WERI-Rb-1 (cell line): Measurements from ENCODE around the gene DEPP1.

Experiments used
- DNase-seq: peaks from one replicate; pipeline ENCODE4 v3.0.0-alpha.2; 2020
- H3K27ac ChIP-seq: fragments of 250-450 bp; sonication (Bioruptor Pico); 2 replicates; pipeline ENCODE4 v1.5.1; 2020; ENCODE audit warnings: mild to moderate bottlenecking, moderate library complexity
- H3K27me3 ChIP-seq: fragments of 250-450 bp; sonication (Bioruptor Pico); 2 replicates; pipeline ENCODE4 v1.5.1; 2021; ENCODE audit warnings: mild to moderate bottlenecking, low read depth, moderate library complexity; ENCODE audit not compliant: insufficient read depth, severe bottlenecking
- H3K36me3 ChIP-seq: fragments of 250-450 bp; sonication (Bioruptor Pico); 2 replicates; pipeline ENCODE4 v1.5.1; 2020; ENCODE audit warnings: mild to moderate bottlenecking, moderate library complexity
- H3K4me3 ChIP-seq: 2 replicates; pipeline ENCODE4 v1.5.1; 2011; ENCODE audit warnings: low read depth, mild to moderate bottlenecking, control low read depth, low read length
- H3K9me3 ChIP-seq: fragments of 250-450 bp; sonication (Bioruptor Pico); 2 replicates; pipeline ENCODE4 v1.5.1; 2021; ENCODE audit warnings: mild to moderate bottlenecking, moderate library complexity; ENCODE audit not compliant: severe bottlenecking
- TF ChIP-seq, protein P1 (sequence below): IDR thresholded peaks from 2 replicates; pipeline ENCODE4 v1.5.1; 2011; ENCODE audit warnings: low read depth, mild to moderate bottlenecking, control low read depth, inconsistent platforms, low read length

The DEPP1 gene

DNA sequence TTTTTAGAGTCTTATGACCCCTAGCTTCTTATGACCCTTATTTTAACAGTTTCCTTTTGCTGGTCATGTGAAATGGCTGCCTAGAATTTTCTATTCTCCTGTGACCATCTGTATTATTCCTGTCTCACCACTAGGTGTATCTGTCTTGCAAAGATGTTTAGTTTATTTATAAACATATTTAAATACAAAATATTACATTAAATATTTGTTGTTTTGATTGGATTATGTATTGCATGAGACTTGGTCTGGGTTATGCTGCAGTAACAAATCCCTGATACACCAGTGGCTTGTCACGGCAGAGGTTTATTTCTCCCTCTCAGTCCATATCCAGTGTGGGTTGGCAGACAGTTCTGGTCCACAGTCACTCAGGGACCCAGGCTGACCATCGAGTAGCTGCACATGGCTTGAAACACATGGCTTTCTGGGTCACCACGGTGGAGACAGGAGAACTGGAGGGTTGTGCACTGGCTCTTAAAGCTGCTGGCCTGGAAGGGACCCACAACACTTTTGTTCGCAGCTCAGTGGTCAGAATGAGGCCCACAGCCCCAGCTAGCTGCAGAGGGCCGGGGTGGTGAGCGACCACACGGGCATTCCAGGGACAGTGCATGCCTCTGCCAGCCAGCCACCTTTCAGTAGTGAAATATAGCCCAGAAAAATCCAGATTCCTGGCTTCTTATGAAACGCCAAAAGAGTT lies 11.6 kb downstream of the DEPP1 start:
- Histone ChIP-seq H3K36me3 (peaks cover 11% of the 10 kb centered on the region), H3K4me3 (no peak overlapping the region), H3K9me3 (no peaks in the 10 kb centered on the region), H3K27me3 (no peaks in the 10 kb centered on the region), H3K27ac (no peak overlapping the region)
- TF ChIP-seq, protein P1, sequence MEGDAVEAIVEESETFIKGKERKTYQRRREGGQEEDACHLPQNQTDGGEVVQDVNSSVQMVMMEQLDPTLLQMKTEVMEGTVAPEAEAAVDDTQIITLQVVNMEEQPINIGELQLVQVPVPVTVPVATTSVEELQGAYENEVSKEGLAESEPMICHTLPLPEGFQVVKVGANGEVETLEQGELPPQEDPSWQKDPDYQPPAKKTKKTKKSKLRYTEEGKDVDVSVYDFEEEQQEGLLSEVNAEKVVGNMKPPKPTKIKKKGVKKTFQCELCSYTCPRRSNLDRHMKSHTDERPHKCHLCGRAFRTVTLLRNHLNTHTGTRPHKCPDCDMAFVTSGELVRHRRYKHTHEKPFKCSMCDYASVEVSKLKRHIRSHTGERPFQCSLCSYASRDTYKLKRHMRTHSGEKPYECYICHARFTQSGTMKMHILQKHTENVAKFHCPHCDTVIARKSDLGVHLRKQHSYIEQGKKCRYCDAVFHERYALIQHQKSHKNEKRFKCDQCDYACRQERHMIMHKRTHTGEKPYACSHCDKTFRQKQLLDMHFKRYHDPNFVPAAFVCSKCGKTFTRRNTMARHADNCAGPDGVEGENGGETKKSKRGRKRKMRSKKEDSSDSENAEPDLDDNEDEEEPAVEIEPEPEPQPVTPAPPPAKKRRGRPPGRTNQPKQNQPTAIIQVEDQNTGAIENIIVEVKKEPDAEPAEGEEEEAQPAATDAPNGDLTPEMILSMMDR, result 0 out of 2 replicates have a peak, but pooled peaks have one; percentile 17
- DNase-seq, result no peak

DNA sequence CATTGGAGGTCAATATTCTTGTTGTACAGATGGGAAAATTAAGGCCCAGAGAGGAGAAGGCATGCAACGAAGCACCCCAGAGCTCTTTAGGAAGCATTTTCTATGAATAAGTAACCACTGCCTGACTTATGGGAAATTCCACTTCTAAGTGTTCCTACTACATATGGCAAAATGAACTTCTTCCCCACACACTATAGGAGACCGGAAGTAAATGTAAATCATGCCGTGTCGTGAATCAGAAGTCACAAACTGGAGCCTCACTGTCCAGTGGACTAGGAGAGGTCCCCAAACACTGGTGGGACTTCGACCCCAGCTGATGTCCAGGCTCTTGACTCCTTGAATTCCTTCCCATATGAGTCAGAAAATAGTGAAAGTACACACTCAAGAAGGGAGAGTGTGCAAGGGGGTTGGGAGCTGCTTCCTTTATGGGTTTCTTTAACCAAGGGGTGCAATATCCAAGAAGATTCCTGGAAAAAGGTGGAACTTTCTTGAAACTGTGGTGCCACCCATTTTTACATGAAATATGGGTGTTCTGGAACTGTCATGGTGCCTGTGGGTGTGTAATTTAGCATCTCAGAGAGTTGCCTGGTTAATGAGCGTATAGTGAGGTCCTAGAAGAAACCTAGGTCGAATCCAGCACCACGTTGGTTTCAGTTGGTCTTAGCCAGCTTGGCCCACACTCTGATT lies 12.3 kb downstream of the DEPP1 start:
- Histone ChIP-seq H3K36me3 (peaks cover 11% of the 10 kb centered on the region), H3K4me3 (no peak overlapping the region), H3K9me3 (no peaks in the 10 kb centered on the region), H3K27ac (no peak overlapping the region), H3K27me3 (no peaks in the 10 kb centered on the region)
- no peak for DNase-seq
- TF ChIP-seq, protein P1, result no peak

DNA sequence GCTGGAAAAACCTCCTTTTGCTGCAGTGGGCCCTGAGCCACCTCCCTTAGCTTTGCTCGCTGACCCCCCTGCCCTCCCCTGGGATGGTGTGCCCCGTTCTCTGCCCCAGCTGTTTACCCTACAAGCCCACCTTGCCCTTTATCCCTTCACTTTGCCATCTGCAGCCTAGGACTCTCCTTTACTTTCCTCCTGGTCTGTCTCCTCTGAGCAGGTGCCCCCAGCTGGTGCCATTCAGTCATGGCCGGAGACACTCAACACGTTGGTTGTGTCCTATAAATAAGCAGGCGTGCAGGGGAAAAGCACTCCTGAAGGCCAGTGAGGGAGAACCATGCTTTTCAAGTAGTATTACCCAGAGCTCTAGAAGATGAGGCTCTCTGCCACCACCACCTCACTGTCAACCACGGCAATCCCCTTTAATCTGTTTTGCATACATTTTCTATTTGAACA lies 12.9 kb downstream of the DEPP1 start:
- Histone ChIP-seq H3K36me3 (peaks cover 6% of the 10 kb centered on the region), H3K27ac (no peak overlapping the region), H3K4me3 (no peak overlapping the region), H3K9me3 (no peaks in the 10 kb centered on the region), H3K27me3 (no peaks in the 10 kb centered on the region)
- DNase-seq, result no peak
- TF ChIP-seq, protein P1, result no peak

DNA sequence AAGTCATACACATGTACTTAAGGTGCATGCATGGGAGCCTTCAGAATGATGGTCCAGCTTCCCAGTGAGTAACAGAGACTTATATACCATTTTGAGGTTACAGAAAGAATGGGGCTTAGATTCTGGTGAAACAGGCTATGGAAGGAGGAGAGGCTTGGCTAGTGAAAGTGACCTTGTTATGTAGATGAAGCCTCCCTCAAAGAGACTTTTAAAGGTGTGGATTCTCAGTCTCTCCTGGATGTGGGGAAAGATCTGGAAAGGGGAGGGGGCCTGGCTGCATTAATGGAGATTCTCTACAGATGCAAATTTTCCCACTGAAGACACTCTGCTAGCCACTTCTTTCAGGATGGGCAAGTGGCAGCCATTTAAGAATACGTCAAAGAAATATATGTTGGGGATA lies 13.5 kb downstream of the DEPP1 start:
- TF ChIP-seq, protein P1, result no peak
- H3K36me3 ChIP-seq, result peaks cover 3% of the 10 kb centered on the region

DNA sequence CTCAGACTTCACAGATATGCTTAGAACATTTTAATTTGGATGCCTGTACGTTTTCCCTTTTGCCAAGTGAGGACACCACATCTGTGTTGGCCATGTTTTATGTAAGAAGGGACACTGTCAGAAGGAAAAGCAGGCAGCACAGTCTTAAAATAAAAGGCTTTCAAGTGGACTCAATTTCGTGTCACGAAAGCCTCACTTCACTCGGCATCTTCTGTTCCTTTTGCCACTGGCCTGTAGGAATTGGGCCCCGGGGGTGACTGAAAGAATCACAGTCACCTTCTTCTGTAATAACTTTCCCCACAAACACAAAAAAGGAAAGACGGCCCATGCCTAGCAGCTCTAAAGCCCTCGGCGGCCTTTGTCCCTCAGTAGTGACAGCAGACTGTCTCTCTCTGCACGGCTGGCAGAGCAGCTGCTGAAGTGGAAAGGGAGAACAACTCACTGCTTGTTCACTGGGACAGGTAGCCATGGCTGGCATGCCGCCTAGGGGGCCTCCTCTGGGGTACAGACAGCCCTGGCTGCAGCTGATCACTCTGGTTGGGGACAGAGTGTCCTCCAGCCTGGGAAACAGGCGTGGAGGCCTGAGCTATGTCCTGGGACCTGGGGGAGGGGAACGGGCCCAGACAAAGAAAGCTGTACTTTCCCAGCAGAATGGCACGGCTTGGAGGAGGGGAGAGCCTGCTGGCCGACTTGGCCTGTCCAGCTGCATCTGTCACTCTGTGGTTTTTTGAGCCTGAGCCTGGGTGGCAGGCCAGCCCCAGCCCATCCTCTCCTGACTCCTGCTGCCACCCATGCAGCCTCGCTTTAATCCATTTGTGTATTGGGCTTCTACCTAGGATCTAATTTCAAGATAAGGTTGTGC lies 14.6 kb downstream of the DEPP1 start:
- H3K27me3 ChIP-seq, result no peaks in the 10 kb centered on the region
- TF ChIP-seq, protein P1, result no peak
- H3K9me3 ChIP-seq, result no peaks in the 10 kb centered on the region
- H3K27ac ChIP-seq, result peak overlapping the region; percentile 88
- peak; percentile 90 for DNase-seq
- no peaks in the 10 kb centered on the region; the same call in 1 of the 2 replicates for H3K36me3 ChIP-seq
- no peak overlapping the region for H3K4me3 ChIP-seq

More for the DNA sequence above, 13.5 kb downstream of the DEPP1 start:
- H3K27me3 ChIP-seq, result no peaks in the 10 kb centered on the region
- no peak for DNase-seq
- no peaks in the 10 kb centered on the region for H3K9me3 ChIP-seq
- H3K4me3 ChIP-seq, result no peak overlapping the region
- peak overlapping the region; percentile 88 for H3K27ac ChIP-seq
